GM23248 (cell line): ENCODE measurements around the gene INSM1. TPM values are rescaled to one million over a fixed set of nuclear protein-coding genes. Genes with fewer than 3 reads are reported as not detected.

Experiments
- DNase-seq: peaks from one replicate; pipeline ENCODE4 v3.0.0-alpha.2; 2015
- H2AFZ ChIP-seq: fragments of 200-600 bp; sonication (generic); 2 replicates; pipeline ENCODE4 v1.6.1; 2016; ENCODE audit warnings: antibody characterized with exemption
- H3F3A ChIP-seq: fragments of 200-600 bp; sonication (generic); 2 replicates; pipeline ENCODE4 v1.6.1; 2016; ENCODE audit warnings: mild to moderate bottlenecking, antibody characterized with exemption, mixed run types; ENCODE audit not compliant: insufficient read depth
- H3K27ac ChIP-seq: fragments of 200-600 bp; sonication (generic); 2 replicates; pipeline ENCODE4 v1.5.1; 2016; ENCODE audit warnings: mild to moderate bottlenecking
- H3K27me3 ChIP-seq: fragments of 200-600 bp; sonication (generic); replicated peaks from 2 replicates; pipeline ENCODE4 v1.6.1; 2016; ENCODE audit warnings: mild to moderate bottlenecking; ENCODE audit not compliant: insufficient read depth
- H3K36me3 ChIP-seq: fragments of 200-600 bp; sonication (generic); 2 replicates; pipeline ENCODE4 v1.6.1; 2016; ENCODE audit warnings: low read depth, mild to moderate bottlenecking
- H3K4me1 ChIP-seq: fragments of 200-600 bp; sonication (generic); 2 replicates; pipeline ENCODE4 v1.6.1; 2016; ENCODE audit warnings: mild to moderate bottlenecking; ENCODE audit not compliant: insufficient read depth
- H3K4me2 ChIP-seq: fragments of 200-600 bp; sonication (generic); one replicate; pipeline ENCODE4 v1.6.1; 2016; ENCODE audit warnings: mild to moderate bottlenecking; ENCODE audit not compliant: unreplicated experiment
- H3K4me3 ChIP-seq: fragments of 200-600 bp; sonication (generic); 2 replicates; pipeline ENCODE4 v1.5.1; 2016; ENCODE audit warnings: mild to moderate bottlenecking
- H3K79me2 ChIP-seq: fragments of 200-600 bp; sonication (generic); 2 replicates; pipeline ENCODE4 v1.6.1; 2016; ENCODE audit warnings: mild to moderate bottlenecking; ENCODE audit not compliant: insufficient read depth
- H3K9ac ChIP-seq: fragments of 200-600 bp; sonication (generic); 2 replicates; pipeline ENCODE4 v1.6.1; 2016; ENCODE audit warnings: mild to moderate bottlenecking
- H3K9me2 ChIP-seq: fragments of 200-600 bp; sonication (generic); 2 replicates; pipeline ENCODE4 v1.6.1; 2016; ENCODE audit warnings: mixed run types, mild to moderate bottlenecking, moderate library complexity; ENCODE audit not compliant: insufficient read depth
- H3K9me3 ChIP-seq: fragments of 200-600 bp; sonication (generic); one replicate; pipeline ENCODE4 v1.6.1; 2017; ENCODE audit warnings: low read depth
- H4K20me1 ChIP-seq: fragments of 200-600 bp; sonication (generic); 2 replicates; pipeline ENCODE4 v1.6.0; 2016; ENCODE audit not compliant: insufficient read depth
- EZH2 ChIP-seq: fragments of 200-600 bp; sonication (generic); IDR thresholded peaks from 2 replicates; pipeline ENCODE4 v1.6.1; 2018; ENCODE audit warnings: antibody characterized with exemption, mild to moderate bottlenecking; ENCODE audit not compliant: insufficient read depth, poor library complexity, severe bottlenecking
- EZH2phosphoT487 ChIP-seq: fragments of 200-600 bp; sonication (generic); IDR thresholded peaks from 2 replicates; pipeline ENCODE4 v1.6.1; 2018; ENCODE audit warnings: antibody characterized with exemption, moderate library complexity, mild to moderate bottlenecking, low read depth; ENCODE audit not compliant: insufficient read depth
- WGBS, 2 experiments: methylation state at CpG; one replicate each; pipeline ENCODE4 v1.1.6; 2015 to 2017; ENCODE audit warnings: low lambda C conversion rate in 2 of 2, low coverage in 1 of 2; ENCODE audit errors: missing lambda C conversion rate in 2 of 2; 5-methylcytosine and 5-hydroxymethylcytosine counted together
- in situ Hi-C: fragments of 300-500 bp; cut with MboI; formaldehyde crosslinking; loops from 2 replicates; pipeline ENCODE4 v1.15.0; 2020
- polyA plus RNA-seq: library from polyadenylated mRNA; unstranded; fragments of >200 nt; fragmentation: Nextera tagmentation; extraction: Ambion mirVana; gene quantifications from 2 replicates; pipeline ENCODE4 v1.2.1, GENCODE V29; 2016
- total RNA-seq: library from RNA; depleted of rRNA; stranded (reverse); fragments of >200 nt; shearing (Covaris generic); gene quantifications from 2 replicates; pipeline ENCODE4 v1.2.3, GENCODE V29; 2014

Gene INSM1
- total and polyA plus RNA-seq, 2 experiments from 2014 or later, result not detected

DNA sequence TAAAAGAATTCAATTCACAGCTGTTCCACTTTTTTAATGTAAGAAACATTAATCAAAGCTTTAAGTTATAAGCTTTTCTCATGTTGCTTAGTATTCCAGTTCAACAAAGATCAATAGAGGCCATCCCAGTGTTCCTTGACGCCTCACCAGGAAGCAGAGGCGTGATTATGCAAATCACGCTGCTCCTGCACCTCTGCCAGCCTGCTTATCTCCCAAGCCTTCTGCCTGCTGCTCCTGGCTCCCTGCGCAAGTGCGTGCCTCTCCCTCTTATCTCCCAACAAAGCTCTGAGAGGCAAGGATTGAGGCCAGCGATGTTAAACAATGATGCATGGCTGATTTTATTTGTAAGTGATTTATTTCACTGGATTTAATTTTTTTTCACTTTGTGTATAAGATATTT is 42.8 kb downstream of the INSM1 start:
- H3K27me3 ChIP-seq, result no peaks in the 10 kb centered on the region
- no peaks in the 10 kb centered on the region for H3F3A ChIP-seq
- no peaks in the 10 kb centered on the region for H4K20me1 ChIP-seq
- DNase-seq, result no peak
- H3K4me2 ChIP-seq, result no peak overlapping the region
- H3K9me3 ChIP-seq, result no peaks in the 10 kb centered on the region
- WGBS, 2 experiments, result 37 to 41% methylated on average over 6 of the region's 6 CpGs
- H2AFZ ChIP-seq, result no peak overlapping the region
- no peaks in the 10 kb centered on the region for H3K4me1 ChIP-seq
- H3K79me2 ChIP-seq, result no peaks in the 10 kb centered on the region
- no peak overlapping the region for H3K9ac ChIP-seq
- in situ Hi-C loops, result no loop called here
- no peaks in the 10 kb centered on the region for H3K9me2 ChIP-seq
- H3K27ac ChIP-seq, result no peak overlapping the region
- TF ChIP-seq EZH2, result no peak
- no peak overlapping the region for H3K4me3 ChIP-seq
- H3K36me3 ChIP-seq, result no peaks in the 10 kb centered on the region

DNA sequence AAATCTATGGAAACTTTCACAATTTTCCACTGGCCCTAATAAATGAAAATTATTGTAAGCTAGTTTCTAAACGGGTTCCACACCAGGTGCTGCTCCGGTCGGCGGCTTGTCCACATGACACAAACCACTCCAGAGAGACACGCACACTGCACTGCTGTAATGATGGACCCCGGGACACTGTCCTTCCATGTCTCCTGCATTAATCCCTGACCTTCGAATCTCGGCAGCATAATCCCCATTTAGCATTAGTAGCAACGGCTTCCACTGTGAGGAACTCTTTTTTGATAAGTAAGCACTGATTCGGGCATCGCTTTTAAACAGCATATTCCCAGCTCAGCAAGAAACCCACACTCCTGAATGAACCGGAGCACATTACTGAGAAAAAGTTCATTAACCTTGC is 43.5 kb downstream of the INSM1 start:
- no peak overlapping the region for H3K27ac ChIP-seq
- no peak overlapping the region for H3K4me2 ChIP-seq
- H3K9me2 ChIP-seq, result no peaks in the 10 kb centered on the region
- H3F3A ChIP-seq, result no peaks in the 10 kb centered on the region
- 91 to 92% methylated on average over 12 of the region's 12 CpGs for WGBS, 2 experiments
- H3K9ac ChIP-seq, result no peak overlapping the region
- no peak overlapping the region for H2AFZ ChIP-seq
- H3K9me3 ChIP-seq, result no peaks in the 10 kb centered on the region
- TF ChIP-seq EZH2phosphoT487, result no peak
- TF ChIP-seq EZH2, result no peak
- no peak overlapping the region for H3K4me3 ChIP-seq
- no peaks in the 10 kb centered on the region for H4K20me1 ChIP-seq
- no peaks in the 10 kb centered on the region for H3K36me3 ChIP-seq
- no peaks in the 10 kb centered on the region for H3K4me1 ChIP-seq
- no peaks in the 10 kb centered on the region for H3K27me3 ChIP-seq
- DNase-seq, result no peak
- in situ Hi-C loops, result no loop called here
- H3K79me2 ChIP-seq, result no peaks in the 10 kb centered on the region

- H3K27me3 ChIP-seq, result no peaks in the 10 kb centered on the region
- WGBS, 2 experiments, result 93 to 94% methylated on average over 17 of the region's 17 CpGs
- H3K4me3 ChIP-seq, result no peak overlapping the region
- no peaks in the 10 kb centered on the region for H3K9me2 ChIP-seq
- no peaks in the 10 kb centered on the region for H3K4me1 ChIP-seq
- in situ Hi-C loops, result no loop called here
- no peaks in the 10 kb centered on the region for H4K20me1 ChIP-seq
- no peaks in the 10 kb centered on the region for H3F3A ChIP-seq
- H3K79me2 ChIP-seq, result no peaks in the 10 kb centered on the region
- H2AFZ ChIP-seq, result no peak overlapping the region
- no peak for TF ChIP-seq EZH2
- no peak for TF ChIP-seq EZH2phosphoT487
- H3K36me3 ChIP-seq, result no peaks in the 10 kb centered on the region
- H3K9ac ChIP-seq, result no peak overlapping the region
- no peak overlapping the region for H3K27ac ChIP-seq
- H3K4me2 ChIP-seq, result no peak overlapping the region
- no peaks in the 10 kb centered on the region for H3K9me3 ChIP-seq
- DNase-seq, result no peak
These were observed 43.9 kb downstream of the INSM1 start for GRCh38 chr20:20411836-20412235.

GRCh38 chr20:20412750-20413149 is 44.8 kb downstream of the INSM1 start:
- H4K20me1 ChIP-seq, result no peaks in the 10 kb centered on the region
- 68 to 69% methylated on average over 9 of the region's 9 CpGs for WGBS, 2 experiments
- no peaks in the 10 kb centered on the region for H3K4me1 ChIP-seq
- no peak overlapping the region for H3K4me3 ChIP-seq
- no peak overlapping the region for H3K4me2 ChIP-seq
- H2AFZ ChIP-seq, result no peak overlapping the region
- H3K27ac ChIP-seq, result no peak overlapping the region
- in situ Hi-C loops, result no loop called here
- H3F3A ChIP-seq, result no peaks in the 10 kb centered on the region
- H3K79me2 ChIP-seq, result no peaks in the 10 kb centered on the region
- TF ChIP-seq EZH2 (no peak), EZH2phosphoT487 (no peak)
- DNase-seq, result no peak
- no peaks in the 10 kb centered on the region for H3K27me3 ChIP-seq
- no peaks in the 10 kb centered on the region for H3K36me3 ChIP-seq
- H3K9ac ChIP-seq, result no peak overlapping the region
- H3K9me2 ChIP-seq, result no peaks in the 10 kb centered on the region
- no peaks in the 10 kb centered on the region for H3K9me3 ChIP-seq

GRCh38 chr20:20413810-20414281 is 45.9 kb downstream of the INSM1 start:
- no peak overlapping the region for H3K4me3 ChIP-seq
- no peaks in the 10 kb centered on the region for H3F3A ChIP-seq
- H3K4me2 ChIP-seq, result no peak overlapping the region
- no peak overlapping the region for H3K9ac ChIP-seq
- H3K79me2 ChIP-seq, result no peaks in the 10 kb centered on the region
- H3K4me1 ChIP-seq, result no peaks in the 10 kb centered on the region
- H2AFZ ChIP-seq, result no peak overlapping the region
- no peaks in the 10 kb centered on the region for H3K9me2 ChIP-seq
- peak; percentile 2 for DNase-seq
- no peaks in the 10 kb centered on the region for H3K27me3 ChIP-seq
- no peaks in the 10 kb centered on the region for H4K20me1 ChIP-seq
- in situ Hi-C loops, result no loop called here
- H3K36me3 ChIP-seq, result no peaks in the 10 kb centered on the region
- H3K9me3 ChIP-seq, result no peaks in the 10 kb centered on the region
- no peak overlapping the region for H3K27ac ChIP-seq
- WGBS, 2 experiments, result 78 to 82% methylated on average over 19 to 21 of the region's 21 CpGs
- TF ChIP-seq EZH2, result no peak
